NT2/D1 (cell line): ENCODE data around the gene ARHGAP20.

ENCODE experiments used
- SUZ12 ChIP-seq: IDR thresholded peaks from 2 replicates; pipeline ENCODE4 v1.6.1; 2011; ENCODE audit not compliant: insufficient read length, insufficient read depth; ENCODE audit errors: extremely low read depth
- YY1 ChIP-seq: IDR thresholded peaks from 2 replicates; pipeline ENCODE4 v1.6.1; 2011; ENCODE audit not compliant: insufficient read length, insufficient read depth
- ZNF274 ChIP-seq: IDR thresholded peaks from 2 replicates; pipeline ENCODE4 v1.6.1; 2011; ENCODE audit warnings: mild to moderate bottlenecking, low read depth, low read length

DNA sequence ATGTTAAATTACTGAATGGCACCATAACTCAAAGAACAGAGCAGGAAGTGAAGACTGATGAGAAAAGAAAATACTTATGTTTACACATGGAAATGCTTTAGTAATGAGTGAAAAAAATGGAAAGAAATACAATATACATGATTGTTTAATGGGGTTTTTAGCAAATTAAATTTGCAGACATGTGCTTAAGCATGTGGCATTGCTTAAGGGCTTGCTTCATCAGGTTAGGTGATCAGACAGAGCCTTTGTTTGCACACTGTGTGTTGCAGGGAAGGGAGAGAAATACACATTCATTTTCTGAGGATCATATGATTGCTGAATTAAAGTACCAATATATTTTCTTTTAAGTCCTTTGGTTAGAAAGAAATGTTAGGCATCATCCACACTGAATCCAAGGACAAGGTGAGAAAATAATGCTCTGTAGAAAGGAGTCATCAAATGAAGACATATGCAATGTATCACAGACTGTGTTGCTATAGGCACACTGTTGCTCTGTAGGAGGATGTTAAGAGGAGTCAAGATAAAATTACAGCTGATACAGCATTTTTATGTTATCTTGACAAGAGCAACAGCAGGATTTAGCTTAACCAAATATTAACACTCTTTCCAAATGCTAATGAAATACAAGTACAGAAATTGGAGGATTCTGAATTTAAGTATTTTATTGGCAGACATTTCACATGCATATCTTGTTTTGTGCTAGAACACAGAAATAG, 23.4 kb upstream of the ARHGAP20 start:
- TF ChIP-seq YY1 (no peak), SUZ12 (no peak), ZNF274 (no peak)
